Posterior cingulate gyrus (tissue), 11 donors: Measurements from ENCODE around the gene CBFB.

Experiments used
- DNase-seq, 10 donors: peaks; one replicate each; pipeline versions ENCODE4 v3.0.0 to v3.0.0-alpha.2; 2020 to 2021; ENCODE audit warnings: mixed read lengths in 3 of 10
- intact Hi-C: fragments of 100-400 bp; cut with DNase I; formaldehyde crosslinking; loops from one replicate; pipeline ENCODE4 v1.15.1; 2023

Gene CBFB

GRCh38 chr16:67015313-67015731, 13.6 kb upstream of the CBFB start:
- peak in 1 of 10 donors; percentile 42 for DNase-seq
- intact Hi-C loops, result loop anchor here (2.0 to 5.0 kb wide), 3 partner anchors 39 to 142 kb away; partner anchors contain the start of genes FBXL8 and TRADD

- peak in 3 of 10 donors; percentile 1 to 40 (median 6) for DNase-seq
- intact Hi-C loops, result loop anchor here (5.0 kb wide), 2 partner anchors 86 to 141 kb away; partner anchors contain the start of genes FBXL8 and TRADD
Measured at GRCh38 chr16:67016143-67016542, 12.8 kb upstream of the CBFB start.

- intact Hi-C loops, result loop anchor here (5.0 kb wide), 2 partner anchors 85 to 140 kb away; partner anchors contain the start of genes FBXL8 and TRADD
Measured at GRCh38 chr16:67016681-67017420, 12.1 kb upstream of the CBFB start.

GRCh38 chr16:67017421-67017750, 11.6 kb upstream of the CBFB start:
- intact Hi-C loops, result loop anchor here (5.0 kb wide), 2 partner anchors 85 to 140 kb away; partner anchors contain the start of genes FBXL8 and TRADD
- DNase-seq, result peak in 1 of 10 donors; percentile 45

More at GRCh38 chr16:67016681-67017420, 12.1 kb upstream of the CBFB start:
- DNase-seq, result peak in 3 of 10 donors; percentile 4 to 57 (median 7)

- peak in 9 of 10 donors; percentile 39 to 93 (median 64) for DNase-seq
- intact Hi-C loops, result loop anchor here (5.0 kb wide), 2 partner anchors 84 to 139 kb away; partner anchors contain the start of genes FBXL8 and TRADD
Measured at GRCh38 chr16:67017810-67018488, 11.0 kb upstream of the CBFB start.

- peak in 1 of 10 donors; percentile 7 for DNase-seq
- intact Hi-C loops, result loop anchor here (5.0 kb wide), 2 partner anchors 83 to 138 kb away; partner anchors contain the start of genes FBXL8 and TRADD
Measured at GRCh38 chr16:67019171-67019570, 9.8 kb upstream of the CBFB start.

GRCh38 chr16:67021321-67021720, 7.6 kb upstream of the CBFB start:
- intact Hi-C loops, result no loop called here
- DNase-seq, result no peak

- peak in 2 of 10 donors; percentile 4 to 41 for DNase-seq
- intact Hi-C loops, result no loop called here
Measured at GRCh38 chr16:67022531-67023214, 6.3 kb upstream of the CBFB start.

- DNase-seq, result no peak
- intact Hi-C loops, result no loop called here
Measured at GRCh38 chr16:67023689-67024088, 5.3 kb upstream of the CBFB start.

GRCh38 chr16:67024384-67025209, 4.4 kb upstream of the CBFB start:
- DNase-seq, result peak in 3 of 10 donors; percentile 3 to 39 (median 5)
- intact Hi-C loops, result loop anchor here (5.0 kb wide), 1 partner anchor 83 kb away; the partner anchor contains the start of gene PHAF1

GRCh38 chr16:67025210-67025550, 3.8 kb upstream of the CBFB start:
- intact Hi-C loops, result loop anchor here (5.0 kb wide), 1 partner anchor 82 kb away; the partner anchor contains the start of gene PHAF1
- peak in 2 of 10 donors; percentile 4 to 42 for DNase-seq

- intact Hi-C loops, result loop anchor here (5.0 kb wide), 1 partner anchor 81 kb away; the partner anchor contains the start of gene PHAF1
- peak in 1 of 10 donors; percentile 0 for DNase-seq
Measured at GRCh38 chr16:67026570-67026969, 2.4 kb upstream of the CBFB start.

- intact Hi-C loops, result loop anchor here (5.0 kb wide), 1 partner anchor 80 kb away; the partner anchor contains the start of gene PHAF1
- peak in 2 of 10 donors; percentile 4 to 10 for DNase-seq
Measured at GRCh38 chr16:67027046-67027445, 1.9 kb upstream of the CBFB start.

GRCh38 chr16:67028167-67028695, 718 bp upstream of the CBFB start:
- intact Hi-C loops, result loop anchor here (5.0 kb wide), 1 partner anchor 79 kb away; the partner anchor contains the start of gene PHAF1
- DNase-seq, result no peak

- intact Hi-C loops, result loop anchor here (5.0 kb wide), 1 partner anchor 78 kb away; the partner anchor contains the start of gene PHAF1
- DNase-seq, result peak; percentile 19 to 92 (median 39)
Measured at GRCh38 chr16:67029254-67030096, 526 bp downstream of the CBFB start.

GRCh38 chr16:67030221-67030962, 1.4 kb downstream of the CBFB start:
- DNase-seq, result peak in 1 of 10 donors; percentile 13
- intact Hi-C loops, result no loop called here

- no peak for DNase-seq
- intact Hi-C loops, result no loop called here
Measured at GRCh38 chr16:67034487-67034886, 5.5 kb downstream of the CBFB start.
